ENCODE measurements around the gene CRYBG3.

CRYBG3 gene

GRCh38 chr3:97820780-97821179 is 1.0 kb upstream of the CRYBG3 start:
- TF ChIP-seq NFIC (IDR thresholded peaks at IDR 0.05), result no peak
- no peak for TF ChIP-seq TEAD4 (IDR thresholded peaks at IDR 0.05)
- no peak for TF ChIP-seq ZBTB7A (IDR thresholded peaks at IDR 0.05; ENCODE audit: low read depth)
- TF ChIP-seq FOXM1 (IDR thresholded peaks at IDR 0.05; ENCODE audit: borderline replicate concordance, low read depth), result no peak
- no peak for TF ChIP-seq REST (IDR thresholded peaks at IDR 0.05; ENCODE audit: low read depth)
- TF ChIP-seq RAD21 (IDR thresholded peaks at IDR 0.05; ENCODE audit: low read depth), result no peak
- TF ChIP-seq EGR1 (IDR thresholded peaks at IDR 0.05), result no peak
- TF ChIP-seq USF1 (IDR thresholded peaks at IDR 0.05), result no peak
- TF ChIP-seq CEBPB (IDR thresholded peaks at IDR 0.05), result no peak
- no peak for TF ChIP-seq MAX (IDR thresholded peaks at IDR 0.05)
- no peak for TF ChIP-seq CREB1 (IDR thresholded peaks at IDR 0.05; ENCODE audit: low read depth)

- no peak for TF ChIP-seq EP300 (IDR thresholded peaks at IDR 0.05; ENCODE audit: borderline replicate concordance)
- no peak for TF ChIP-seq CREB1 (IDR thresholded peaks at IDR 0.05; ENCODE audit: low read depth)
- TF ChIP-seq EGR1 (IDR thresholded peaks at IDR 0.05), result no peak
- no peak for TF ChIP-seq TAF1 (IDR thresholded peaks at IDR 0.05; ENCODE audit: low read depth)
- no peak for TF ChIP-seq CEBPB (IDR thresholded peaks at IDR 0.05)
- no peak for TF ChIP-seq RAD21 (IDR thresholded peaks at IDR 0.05; ENCODE audit: low read depth)
These were observed 481 bp upstream of the CRYBG3 start for GRCh38 chr3:97821287-97821773.

GRCh38 chr3:97822359-97822775 is 556 bp downstream of the CRYBG3 start:
- TF ChIP-seq RAD21 (IDR thresholded peaks at IDR 0.05; ENCODE audit: low read depth), result no peak
- TF ChIP-seq ZBTB7A (IDR thresholded peaks at IDR 0.05; ENCODE audit: low read depth), result peak; percentile 87; the same call in 1 of the 2 replicates

- no peak for TF ChIP-seq EP300 (IDR thresholded peaks at IDR 0.05; ENCODE audit: borderline replicate concordance)
- TF ChIP-seq YY1 (IDR thresholded peaks at IDR 0.05; ENCODE audit: low read depth), result no peak
- no peak for TF ChIP-seq FOXM1 (IDR thresholded peaks at IDR 0.05; ENCODE audit: borderline replicate concordance, low read depth)
- TF ChIP-seq REST (IDR thresholded peaks at IDR 0.05; ENCODE audit: low read depth), result no peak
- no peak for TF ChIP-seq CEBPB (IDR thresholded peaks at IDR 0.05)
- no peak for TF ChIP-seq MAX (IDR thresholded peaks at IDR 0.05)
- TF ChIP-seq CREB1 (IDR thresholded peaks at IDR 0.05; ENCODE audit: low read depth), result no peak
These were observed 1.5 kb downstream of the CRYBG3 start for GRCh38 chr3:97823046-97824004.

GRCh38 chr3:97825101-97825500 is 3.3 kb downstream of the CRYBG3 start:
- no peak for TF ChIP-seq ZBTB7A (IDR thresholded peaks at IDR 0.05; ENCODE audit: low read depth)
- no peak for TF ChIP-seq RAD21 (IDR thresholded peaks at IDR 0.05; ENCODE audit: low read depth)
- TF ChIP-seq REST (IDR thresholded peaks at IDR 0.05; ENCODE audit: low read depth), result no peak
- no peak for TF ChIP-seq NFIC (IDR thresholded peaks at IDR 0.05)
- TF ChIP-seq EGR1 (IDR thresholded peaks at IDR 0.05), result no peak
- no peak for TF ChIP-seq FOXM1 (IDR thresholded peaks at IDR 0.05; ENCODE audit: borderline replicate concordance, low read depth)
- no peak for TF ChIP-seq TEAD4 (IDR thresholded peaks at IDR 0.05)
- no peak for TF ChIP-seq TCF12 (IDR thresholded peaks at IDR 0.05; ENCODE audit: low read depth)
- no peak for TF ChIP-seq CEBPB (IDR thresholded peaks at IDR 0.05)
- no peak for TF ChIP-seq EP300 (IDR thresholded peaks at IDR 0.05; ENCODE audit: borderline replicate concordance)
- TF ChIP-seq MAX (IDR thresholded peaks at IDR 0.05), result no peak
- no peak for TF ChIP-seq CREB1 (IDR thresholded peaks at IDR 0.05; ENCODE audit: low read depth)
- TF ChIP-seq YY1 (IDR thresholded peaks at IDR 0.05; ENCODE audit: low read depth), result no peak
- TF ChIP-seq TAF1 (IDR thresholded peaks at IDR 0.05; ENCODE audit: low read depth), result no peak
- TF ChIP-seq USF1 (IDR thresholded peaks at IDR 0.05), result no peak
